ENCODE data around the gene ARHGEF6.
"Not testable (repeated sequence)": the region's sequence is repeated elsewhere in the genome, so short reads cannot be mapped to it uniquely, and the experiment has no call there.

ARHGEF6 gene

GRCh38 chrX:136780763-136781162, at the start of gene ARHGEF6:
ARHGEF6 (minus strand) TSS chrX:136780932; CDS start chrX:136780882, 50 bp downstream.
- peak in 1 of 2 donors; percentile 10 for DNase-seq (ENCODE audit: low read depth in 2 of 2)

- DNase-seq (ENCODE audit: low read depth in 2 of 2), result no peak
These were observed 48.7 kb upstream of the ARHGEF6 start for GRCh38 chrX:136829413-136829812.

- DNase-seq (ENCODE audit: low read depth in 2 of 2), result no peak
These were observed 48.1 kb upstream of the ARHGEF6 start for GRCh38 chrX:136828830-136829229.

GRCh38 chrX:136827026-136827425, 46.3 kb upstream of the ARHGEF6 start:
- DNase-seq (ENCODE audit: low read depth in 2 of 2), result no peak

GRCh38 chrX:136825771-136826170, 45.0 kb upstream of the ARHGEF6 start:
- no peak for DNase-seq (ENCODE audit: low read depth in 2 of 2)

GRCh38 chrX:136823175-136823574, 42.4 kb upstream of the ARHGEF6 start:
- no peak for DNase-seq (ENCODE audit: low read depth in 2 of 2)

GRCh38 chrX:136822337-136823095, 41.8 kb upstream of the ARHGEF6 start:
- no peak for DNase-seq (ENCODE audit: low read depth in 2 of 2)

- DNase-seq (ENCODE audit: low read depth in 2 of 2), result not testable (repeated sequence)
These were observed 39.0 kb upstream of the ARHGEF6 start for GRCh38 chrX:136819756-136820155.

- no peak for DNase-seq (ENCODE audit: low read depth in 2 of 2)
These were observed 38.4 kb upstream of the ARHGEF6 start for GRCh38 chrX:136819031-136819703.

- no peak for DNase-seq (ENCODE audit: low read depth in 2 of 2)
These were observed 36.2 kb upstream of the ARHGEF6 start for GRCh38 chrX:136816975-136817374.

GRCh38 chrX:136814847-136815750, 34.4 kb upstream of the ARHGEF6 start:
- no peak for DNase-seq (ENCODE audit: low read depth in 2 of 2)

- no peak for DNase-seq (ENCODE audit: low read depth in 2 of 2)
These were observed 31.6 kb upstream of the ARHGEF6 start for GRCh38 chrX:136812286-136812685.

GRCh38 chrX:136810493-136810892, 29.8 kb upstream of the ARHGEF6 start:
- no peak for DNase-seq (ENCODE audit: low read depth in 2 of 2)

GRCh38 chrX:136806891-136807410, 26.2 kb upstream of the ARHGEF6 start:
- DNase-seq (ENCODE audit: low read depth in 2 of 2), result no peak

- no peak for DNase-seq (ENCODE audit: low read depth in 2 of 2)
These were observed 21.8 kb upstream of the ARHGEF6 start for GRCh38 chrX:136802515-136802914.

GRCh38 chrX:136797787-136798186, 17.1 kb upstream of the ARHGEF6 start:
- DNase-seq (ENCODE audit: low read depth in 2 of 2), result no peak

GRCh38 chrX:136795132-136795531, 14.4 kb upstream of the ARHGEF6 start:
- not testable (repeated sequence) for DNase-seq (ENCODE audit: low read depth in 2 of 2)

GRCh38 chrX:136794660-136795059, 13.9 kb upstream of the ARHGEF6 start:
- not testable (repeated sequence) for DNase-seq (ENCODE audit: low read depth in 2 of 2)

- DNase-seq (ENCODE audit: low read depth in 2 of 2), result no peak
These were observed 13.3 kb upstream of the ARHGEF6 start for GRCh38 chrX:136794080-136794479.

- no peak for DNase-seq (ENCODE audit: low read depth in 2 of 2)
These were observed 9.1 kb upstream of the ARHGEF6 start for GRCh38 chrX:136789856-136790255.

- no peak for DNase-seq (ENCODE audit: low read depth in 2 of 2)
These were observed 3.5 kb upstream of the ARHGEF6 start for GRCh38 chrX:136784231-136784630.

GRCh38 chrX:136783159-136783558, 2.4 kb upstream of the ARHGEF6 start:
- no peak for DNase-seq (ENCODE audit: low read depth in 2 of 2)

Data from stimulated activated CD8-positive, alpha-beta memory T cell treated with anti-CD3 and anti-CD28 coated beads, Interleukin-15, amount 100 ng/mL, for 48 hours (primary cell).